Neural progenitor cell (in vitro differentiated cells): ENCODE measurements around the gene SYNGR2. TPM values are rescaled to one million over a fixed set of nuclear protein-coding genes. Genes with fewer than 3 reads are reported as not detected.

ENCODE experiments used
- DNase-seq: peaks from one replicate; pipeline ENCODE4 v3.0.0-alpha.2; 2016; ENCODE audit warnings: low spot score
- H2AFZ ChIP-seq: fragments of 200-600 bp; sonication (generic); replicated peaks from 2 replicates; pipeline ENCODE4 v1.6.1; 2016; ENCODE audit warnings: antibody characterized with exemption
- H3F3A ChIP-seq: fragments of 200-600 bp; sonication (generic); 2 replicates; pipeline ENCODE4 v1.6.1; 2016; ENCODE audit warnings: antibody characterized with exemption, low read depth
- H3K27ac ChIP-seq: fragments of 200-600 bp; sonication (generic); 2 replicates; pipeline ENCODE4 v1.5.1; 2016; ENCODE audit warnings: mild to moderate bottlenecking
- H3K27me3 ChIP-seq: fragments of 200-600 bp; sonication (generic); 2 replicates; pipeline ENCODE4 v1.6.1; 2016; ENCODE audit warnings: mild to moderate bottlenecking, moderate library complexity
- H3K36me3 ChIP-seq: fragments of 200-600 bp; sonication (generic); 2 replicates; pipeline ENCODE4 v1.5.1; 2016
- H3K4me1 ChIP-seq: fragments of 200-600 bp; sonication (generic); 2 replicates; pipeline ENCODE4 v1.6.1; 2016; ENCODE audit warnings: mixed run types
- H3K4me2 ChIP-seq: fragments of 200-600 bp; sonication (generic); 2 replicates; pipeline ENCODE4 v1.6.1; 2016
- H3K4me3 ChIP-seq: fragments of 200-600 bp; sonication (generic); 2 replicates; pipeline ENCODE4 v1.5.1; 2016
- H3K79me2 ChIP-seq: fragments of 200-600 bp; sonication (generic); 2 replicates; pipeline ENCODE4 v1.6.1; 2016; ENCODE audit warnings: low read depth
- H3K9ac ChIP-seq: fragments of 200-600 bp; sonication (generic); 2 replicates; pipeline ENCODE4 v1.6.1; 2016
- H3K9me3 ChIP-seq: fragments of 200-600 bp; sonication (generic); 2 replicates; pipeline ENCODE4 v1.5.1; 2016; ENCODE audit warnings: low read depth
- H4K20me1 ChIP-seq: fragments of 200-600 bp; sonication (generic); 2 replicates; pipeline ENCODE4 v1.6.1; 2016; ENCODE audit warnings: low read depth
- H3K27ac Mint-ChIP-seq: 3 replicates; pipeline ENCODE4 v1.8.0; 2021; ENCODE audit warnings: mixed read lengths
- H3K27me3 Mint-ChIP-seq: 2 replicates; pipeline ENCODE4 v1.8.0; 2022; ENCODE audit warnings: low read depth, mild to moderate bottlenecking, inconsistent platforms, moderate library complexity, mixed read lengths; ENCODE audit not compliant: insufficient read depth
- H3K36me3 Mint-ChIP-seq: 3 replicates; pipeline ENCODE4 v1.8.0; 2021; ENCODE audit warnings: mixed read lengths
- H3K4me1 Mint-ChIP-seq: 3 replicates; pipeline ENCODE4 v1.8.0; 2021; ENCODE audit warnings: mixed read lengths
- H3K4me3 Mint-ChIP-seq: 3 replicates; pipeline ENCODE4 v1.8.0; 2021; ENCODE audit warnings: mild to moderate bottlenecking, moderate library complexity, mixed read lengths
- H3K9me3 Mint-ChIP-seq: 3 replicates; pipeline ENCODE4 v1.8.0; 2020; ENCODE audit warnings: mixed read lengths
- EZH2 ChIP-seq: fragments of 200-600 bp; sonication (generic); IDR thresholded peaks from 2 replicates; pipeline ENCODE4 v1.6.1; 2017; ENCODE audit warnings: antibody characterized with exemption, mild to moderate bottlenecking, moderate library complexity
- EZH2phosphoT487 ChIP-seq: fragments of 200-600 bp; sonication (generic); IDR thresholded peaks from 2 replicates; pipeline ENCODE4 v1.6.1; 2017; ENCODE audit warnings: antibody characterized with exemption
- total RNA-seq: library from RNA; depleted of rRNA; stranded (reverse); fragments of >200 nt; gene quantifications from 2 replicates; pipeline ENCODE4 v1.2.3, GENCODE V29; 2015; ENCODE audit warnings: low replicate concordance
- TF ChIP-seq, protein P1 (sequence below): fragments of 200-600 bp; sonication (generic); IDR thresholded peaks from 2 replicates; pipeline ENCODE4 v1.5.1; 2017; ENCODE audit warnings: antibody characterized with exemption, mild to moderate bottlenecking

SYNGR2 gene
- total RNA-seq, 1 donor from 2014 or later: 6.2 TPM

- DNase-seq: no peak
- Mint-ChIP-seq H3K4me1 (peaks cover 14% of the 10 kb centered on the region), H3K9me3 (no peaks in the 10 kb centered on the region), H3K27ac (no peak overlapping the region), H3K4me3 (peak overlapping the region; percentile 79), H3K27me3 (peaks cover 10% of the 10 kb centered on the region), H3K36me3 (peaks cover 3% of the 10 kb centered on the region)
- H4K20me1 ChIP-seq: peaks cover 5% of the 10 kb centered on the region
- no peak overlapping the region for H3K27ac ChIP-seq
- no peak overlapping the region for H2AFZ ChIP-seq
- TF ChIP-seq EZH2phosphoT487: no peak
- TF ChIP-seq, protein P1, sequence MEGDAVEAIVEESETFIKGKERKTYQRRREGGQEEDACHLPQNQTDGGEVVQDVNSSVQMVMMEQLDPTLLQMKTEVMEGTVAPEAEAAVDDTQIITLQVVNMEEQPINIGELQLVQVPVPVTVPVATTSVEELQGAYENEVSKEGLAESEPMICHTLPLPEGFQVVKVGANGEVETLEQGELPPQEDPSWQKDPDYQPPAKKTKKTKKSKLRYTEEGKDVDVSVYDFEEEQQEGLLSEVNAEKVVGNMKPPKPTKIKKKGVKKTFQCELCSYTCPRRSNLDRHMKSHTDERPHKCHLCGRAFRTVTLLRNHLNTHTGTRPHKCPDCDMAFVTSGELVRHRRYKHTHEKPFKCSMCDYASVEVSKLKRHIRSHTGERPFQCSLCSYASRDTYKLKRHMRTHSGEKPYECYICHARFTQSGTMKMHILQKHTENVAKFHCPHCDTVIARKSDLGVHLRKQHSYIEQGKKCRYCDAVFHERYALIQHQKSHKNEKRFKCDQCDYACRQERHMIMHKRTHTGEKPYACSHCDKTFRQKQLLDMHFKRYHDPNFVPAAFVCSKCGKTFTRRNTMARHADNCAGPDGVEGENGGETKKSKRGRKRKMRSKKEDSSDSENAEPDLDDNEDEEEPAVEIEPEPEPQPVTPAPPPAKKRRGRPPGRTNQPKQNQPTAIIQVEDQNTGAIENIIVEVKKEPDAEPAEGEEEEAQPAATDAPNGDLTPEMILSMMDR: no peak
- no peak for TF ChIP-seq EZH2
- H3K4me2 ChIP-seq: peak overlapping the region; percentile 89
- H3K79me2 ChIP-seq: no peaks in the 10 kb centered on the region
- peaks cover 46% of the 10 kb centered on the region for H3K27me3 ChIP-seq
- H3K4me3 ChIP-seq: peak overlapping the region; percentile 81
- H3K4me1 ChIP-seq: peaks cover 27% of the 10 kb centered on the region
- H3F3A ChIP-seq: peaks cover 15% of the 10 kb centered on the region
- H3K36me3 ChIP-seq: no peaks in the 10 kb centered on the region
- no peaks in the 10 kb centered on the region for H3K9me3 ChIP-seq
- H3K9ac ChIP-seq: no peak overlapping the region
Measured at GRCh38 chr17:78126895-78127238, 41.5 kb upstream of the SYNGR2 start.

DNA sequence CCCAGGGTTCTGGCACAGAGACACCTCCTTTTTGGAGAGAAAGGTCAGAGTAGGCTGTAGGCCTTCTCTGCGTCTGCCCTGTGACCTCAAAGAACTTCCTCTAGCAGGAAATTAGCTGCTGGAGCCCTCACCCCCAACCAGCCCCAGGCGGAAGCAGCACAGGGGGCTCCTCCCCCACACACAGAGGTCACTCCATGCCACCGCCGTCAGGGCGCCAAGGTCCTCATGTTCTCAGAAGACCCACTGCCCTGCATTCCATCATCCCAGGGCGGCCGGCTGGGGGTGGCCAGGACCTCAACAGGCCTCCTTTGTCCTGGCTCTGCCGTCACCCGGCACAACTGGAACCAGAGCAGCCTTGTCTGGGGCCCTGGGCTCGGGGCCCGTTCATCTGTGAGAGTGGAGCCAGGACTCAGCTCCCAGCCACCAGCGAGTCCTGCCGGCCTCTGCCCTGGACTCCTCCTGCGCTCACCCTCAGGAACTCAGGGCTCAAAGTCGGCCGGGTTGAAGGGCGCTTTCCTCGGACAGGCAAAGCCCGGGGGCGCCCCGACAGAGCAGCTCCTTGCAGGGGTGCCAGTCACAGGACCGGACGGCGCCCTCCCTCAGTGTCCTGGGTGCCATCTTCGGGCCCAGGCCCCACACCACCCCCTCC lies 41.0 kb upstream of the SYNGR2 start:
- H3K4me2 ChIP-seq: peak overlapping the region; percentile 89
- H3K27ac Mint-ChIP-seq: no peak overlapping the region
- no peak overlapping the region for H3K9ac ChIP-seq
- H3K36me3 Mint-ChIP-seq: peaks cover 3% of the 10 kb centered on the region
- H3K27me3 ChIP-seq: peaks cover 51% of the 10 kb centered on the region
- H3K36me3 ChIP-seq: no peaks in the 10 kb centered on the region
- peaks cover 14% of the 10 kb centered on the region for H3K4me1 Mint-ChIP-seq
- H3K9me3 ChIP-seq: no peaks in the 10 kb centered on the region
- TF ChIP-seq EZH2phosphoT487: no peak
- TF ChIP-seq, protein P1: no peak
- no peaks in the 10 kb centered on the region for H3K79me2 ChIP-seq
- no peaks in the 10 kb centered on the region for H3K9me3 Mint-ChIP-seq
- peak overlapping the region; percentile 79 for H3K4me3 Mint-ChIP-seq
- H3K27ac ChIP-seq: no peak overlapping the region
- H3K27me3 Mint-ChIP-seq: peaks cover 12% of the 10 kb centered on the region
- H3K4me1 ChIP-seq: peaks cover 27% of the 10 kb centered on the region
- peaks cover 5% of the 10 kb centered on the region for H4K20me1 ChIP-seq
- H2AFZ ChIP-seq: peak overlapping the region; percentile 90
- DNase-seq: peak; percentile 50
- H3F3A ChIP-seq: peaks cover 15% of the 10 kb centered on the region
- peak overlapping the region; percentile 81 for H3K4me3 ChIP-seq

- H3K9ac ChIP-seq: no peak overlapping the region
- H3K27me3 ChIP-seq: peaks cover 58% of the 10 kb centered on the region
- peaks cover 27% of the 10 kb centered on the region for H3K4me1 ChIP-seq
- H3K4me3 ChIP-seq: peak overlapping the region; percentile 81
- Mint-ChIP-seq H3K27ac (no peak overlapping the region), H3K9me3 (no peaks in the 10 kb centered on the region), H3K36me3 (peaks cover 3% of the 10 kb centered on the region), H3K4me1 (peaks cover 14% of the 10 kb centered on the region), H3K27me3 (peaks cover 12% of the 10 kb centered on the region), H3K4me3 (peak overlapping the region; percentile 79)
- peak overlapping the region; percentile 89 for H3K4me2 ChIP-seq
- H4K20me1 ChIP-seq: peaks cover 5% of the 10 kb centered on the region
- TF ChIP-seq EZH2 (no peak), EZH2phosphoT487 (no peak)
- TF ChIP-seq, protein P1: no peak
- H3K27ac ChIP-seq: no peak overlapping the region
- no peak for DNase-seq
- no peaks in the 10 kb centered on the region for H3K36me3 ChIP-seq
- H3K79me2 ChIP-seq: no peaks in the 10 kb centered on the region
- H2AFZ ChIP-seq: peak overlapping the region; percentile 90
- no peaks in the 10 kb centered on the region for H3K9me3 ChIP-seq
- H3F3A ChIP-seq: peaks cover 15% of the 10 kb centered on the region
Measured at GRCh38 chr17:78127888-78128550, 40.4 kb upstream of the SYNGR2 start.
